GM19351 (cell line): Measurements from ENCODE around the gene KCNMA1.
"Not testable (repeated sequence)": the region's sequence is repeated elsewhere in the genome, so short reads cannot be mapped to it uniquely, and the experiment has no call there.

Source experiments
- ATAC-seq: cut with Tn5 transposase; IDR thresholded peaks from one replicate; pipeline ENCODE4 v1.9.1; 2021; ENCODE audit warnings: mild to moderate bottlenecking, moderate library complexity; ENCODE audit not compliant: unreplicated experiment

KCNMA1 gene

GRCh38 chr10:77539147-77539935 is 98.3 kb downstream of the KCNMA1 start:
- ATAC-seq: no peak

DNA sequence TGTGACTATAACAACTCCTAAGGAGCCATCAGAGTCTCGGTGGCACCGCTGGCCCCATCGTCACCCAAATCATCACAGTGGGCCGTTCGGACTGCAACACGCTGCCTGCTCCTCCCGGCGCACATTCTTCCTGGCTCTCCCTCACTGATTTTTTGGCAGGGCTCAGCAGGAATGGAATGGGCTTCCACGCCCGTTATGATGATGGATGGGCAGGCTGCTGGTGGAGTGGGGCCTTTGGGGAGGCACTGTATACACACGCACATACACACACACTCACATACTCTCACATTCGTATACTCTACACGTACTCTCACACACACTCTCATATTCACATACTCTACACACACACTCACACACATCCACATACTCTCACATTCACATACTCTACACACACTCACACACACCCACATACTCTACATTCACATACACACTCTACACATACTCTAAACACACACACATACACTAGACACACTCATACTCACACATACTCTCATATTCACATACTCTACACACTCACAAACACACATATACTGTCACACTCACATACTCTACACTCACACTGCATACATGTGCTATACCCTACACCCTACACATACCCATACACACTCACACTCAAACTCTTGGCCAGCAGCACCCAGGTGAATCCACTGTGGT is 99.8 kb downstream of the KCNMA1 start:
- no peak for ATAC-seq

GRCh38 chr10:77537071-77537470 is 100.5 kb downstream of the KCNMA1 start:
- ATAC-seq: no peak

GRCh38 chr10:77533887-77534278 is 103.7 kb downstream of the KCNMA1 start:
- ATAC-seq: no peak

GRCh38 chr10:77533146-77533886 is 104.3 kb downstream of the KCNMA1 start:
- ATAC-seq: no peak

DNA sequence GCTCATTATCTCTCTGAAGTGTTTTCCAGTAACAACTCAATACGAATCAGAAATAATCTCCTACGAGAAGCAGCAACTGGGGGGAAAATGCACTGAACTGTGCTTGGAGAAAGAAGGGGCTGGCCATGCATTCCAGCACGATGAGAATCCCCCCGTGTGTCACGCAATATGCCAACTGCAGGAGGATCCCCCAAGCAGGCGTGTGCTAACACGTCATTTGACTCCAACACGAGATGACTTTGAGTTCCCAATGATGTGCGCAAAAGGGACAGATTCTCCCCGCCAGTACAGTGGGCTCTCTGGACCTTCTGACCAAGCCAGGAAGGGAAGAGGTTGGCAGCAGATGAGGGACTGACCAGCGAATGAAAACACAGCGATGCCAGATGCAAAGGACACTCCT is 105.5 kb downstream of the KCNMA1 start:
- ATAC-seq: no peak

- no peak for ATAC-seq
Observed at GRCh38 chr10:77531441-77532001, 106.1 kb downstream of the KCNMA1 start.

DNA sequence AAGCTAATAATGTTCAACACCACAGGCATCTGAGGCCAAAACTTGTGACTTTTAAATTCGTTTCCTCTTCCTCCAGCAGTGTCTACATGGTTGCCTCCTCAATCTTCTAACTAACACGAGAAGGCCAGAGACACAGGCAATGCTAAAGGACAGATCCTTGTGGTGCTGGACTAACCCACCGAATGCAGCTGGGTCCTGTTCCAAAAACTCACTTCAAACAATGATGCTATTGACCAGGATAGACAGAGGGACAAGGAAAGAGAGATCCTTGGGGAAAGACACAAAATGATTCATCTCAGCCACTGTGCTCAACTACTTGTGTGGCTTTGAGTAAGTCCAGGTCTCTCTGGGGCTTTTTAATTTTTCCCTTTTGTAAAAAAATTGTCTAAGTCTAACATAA is 107.6 kb downstream of the KCNMA1 start:
- ATAC-seq: no peak

DNA sequence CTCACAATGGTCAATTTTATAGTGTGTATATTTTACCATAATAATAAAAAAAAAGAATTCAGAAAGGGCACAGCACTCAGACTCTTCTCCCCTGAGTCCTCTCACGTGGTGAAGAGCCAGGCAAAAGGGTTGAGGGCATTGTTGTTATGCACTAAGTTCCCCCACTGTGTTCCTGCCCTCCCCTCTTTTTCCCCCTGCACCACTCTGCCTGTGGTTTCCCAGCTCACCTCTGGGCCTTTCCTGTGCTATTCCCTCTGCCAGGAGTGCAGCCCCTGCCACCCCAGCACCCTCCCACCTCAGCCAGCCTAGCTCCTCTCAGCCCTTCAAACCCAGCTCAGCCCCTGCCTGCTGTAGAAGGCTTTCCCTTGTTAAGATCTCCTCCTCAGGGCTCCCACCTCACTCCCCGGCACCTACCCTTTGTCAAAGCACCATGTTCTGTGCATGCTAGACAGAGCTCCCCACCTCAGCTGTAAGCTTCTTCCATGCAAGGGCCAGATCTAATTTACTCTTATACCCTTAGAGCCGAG is 108.5 kb downstream of the KCNMA1 start:
- no peak for ATAC-seq

DNA sequence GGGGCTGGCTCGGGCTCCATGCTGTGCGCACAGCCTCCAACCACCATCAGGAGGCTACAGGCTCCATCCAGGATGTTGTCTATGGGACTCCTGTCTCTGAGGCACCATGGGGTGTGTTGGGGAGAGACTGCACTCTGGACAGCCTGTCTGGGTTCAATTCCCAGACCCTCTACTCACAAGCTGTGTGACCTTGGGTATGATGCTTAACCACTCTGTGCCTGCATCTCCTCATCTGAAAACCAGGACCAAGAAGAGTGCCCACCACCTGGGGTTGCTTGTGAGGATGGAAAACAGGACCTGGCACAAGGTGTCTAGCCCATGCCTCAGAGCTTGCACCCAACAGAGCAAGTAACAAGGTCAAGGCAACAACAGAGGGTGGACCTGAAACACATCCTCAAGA is 109.8 kb downstream of the KCNMA1 start:
- no peak for ATAC-seq

DNA sequence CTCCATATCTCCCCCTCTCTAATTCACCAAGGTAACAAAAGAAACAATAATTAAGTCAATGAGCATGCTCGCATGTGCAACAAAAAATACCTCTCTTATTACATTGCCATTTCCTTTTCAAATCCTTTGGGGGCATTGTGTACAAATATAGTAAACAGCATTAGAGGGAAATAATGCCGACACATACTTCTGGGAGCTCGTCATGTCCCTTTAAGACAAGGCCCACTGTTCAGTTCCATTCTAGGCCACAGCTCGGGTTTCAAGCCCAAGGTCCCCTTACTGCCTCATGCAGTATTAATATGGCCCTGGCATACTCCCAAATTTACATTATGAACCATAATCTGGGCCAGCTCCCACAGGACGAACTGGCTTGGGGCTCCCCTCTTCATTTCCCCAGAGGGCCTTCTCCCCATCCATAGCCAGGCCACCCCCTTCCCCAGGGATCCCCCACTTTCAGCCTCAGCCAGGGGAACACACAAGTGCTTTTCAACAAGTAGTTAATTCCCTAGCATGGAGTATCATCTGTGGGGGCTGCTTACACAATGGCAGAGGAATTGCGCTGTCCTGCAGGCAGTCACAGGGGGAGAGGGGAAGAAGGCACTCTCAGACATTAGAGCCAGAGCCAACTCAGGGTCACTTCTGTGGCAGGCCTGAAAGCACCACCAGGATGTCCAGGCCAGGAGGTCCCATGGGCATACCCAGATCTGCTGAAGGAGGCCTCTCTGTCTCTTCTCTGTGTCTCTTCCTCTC is 110.6 kb downstream of the KCNMA1 start:
- ATAC-seq: no peak

- ATAC-seq: no peak
Observed at GRCh38 chr10:77524281-77524711, 113.3 kb downstream of the KCNMA1 start.

GRCh38 chr10:77522268-77522809 is 115.3 kb downstream of the KCNMA1 start:
- no peak for ATAC-seq

DNA sequence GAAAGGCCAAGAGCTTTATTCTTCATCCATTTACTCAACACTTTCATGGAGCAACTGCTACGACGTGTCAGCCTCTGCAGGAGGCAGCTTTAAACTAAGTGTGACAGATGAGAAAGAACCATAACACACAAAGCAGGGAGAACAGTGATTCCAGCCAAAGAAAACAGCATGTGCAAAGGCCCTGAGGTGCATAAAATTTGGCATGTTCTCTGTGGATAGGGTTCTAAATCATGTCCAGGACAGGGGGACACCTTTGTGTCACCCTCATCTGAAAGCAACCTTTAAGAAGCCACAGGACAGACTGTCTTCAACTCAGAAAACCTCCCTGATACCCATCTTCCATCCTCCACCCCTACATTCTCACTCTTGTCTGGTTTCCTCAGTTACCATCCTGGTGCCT is 116.6 kb downstream of the KCNMA1 start:
- no peak for ATAC-seq

- ATAC-seq: no peak
Observed at GRCh38 chr10:77520290-77520689, 117.3 kb downstream of the KCNMA1 start.

DNA sequence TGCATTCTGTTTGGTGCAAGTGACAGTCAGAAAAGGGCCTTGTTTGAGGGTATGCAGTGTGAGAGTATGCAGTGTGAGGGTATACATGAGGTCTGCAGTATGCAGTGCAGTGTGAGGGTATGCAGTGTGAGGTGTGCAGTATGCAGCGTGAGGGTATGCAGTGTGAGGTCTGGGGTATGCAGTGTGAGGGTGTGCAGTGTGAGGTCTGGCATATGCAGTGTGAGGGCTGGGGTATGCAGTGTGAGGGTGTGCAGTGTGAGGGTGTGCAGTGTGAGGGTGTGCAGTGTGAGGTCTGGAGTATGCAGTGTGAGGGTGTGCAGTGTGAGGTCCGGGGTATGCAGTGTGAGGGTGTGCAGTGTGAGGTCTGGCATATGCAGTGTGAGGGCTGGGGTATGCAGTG is 117.8 kb downstream of the KCNMA1 start:
- not testable (repeated sequence) for ATAC-seq

- ATAC-seq: no peak
Observed at GRCh38 chr10:77518910-77519274, 118.7 kb downstream of the KCNMA1 start.

DNA sequence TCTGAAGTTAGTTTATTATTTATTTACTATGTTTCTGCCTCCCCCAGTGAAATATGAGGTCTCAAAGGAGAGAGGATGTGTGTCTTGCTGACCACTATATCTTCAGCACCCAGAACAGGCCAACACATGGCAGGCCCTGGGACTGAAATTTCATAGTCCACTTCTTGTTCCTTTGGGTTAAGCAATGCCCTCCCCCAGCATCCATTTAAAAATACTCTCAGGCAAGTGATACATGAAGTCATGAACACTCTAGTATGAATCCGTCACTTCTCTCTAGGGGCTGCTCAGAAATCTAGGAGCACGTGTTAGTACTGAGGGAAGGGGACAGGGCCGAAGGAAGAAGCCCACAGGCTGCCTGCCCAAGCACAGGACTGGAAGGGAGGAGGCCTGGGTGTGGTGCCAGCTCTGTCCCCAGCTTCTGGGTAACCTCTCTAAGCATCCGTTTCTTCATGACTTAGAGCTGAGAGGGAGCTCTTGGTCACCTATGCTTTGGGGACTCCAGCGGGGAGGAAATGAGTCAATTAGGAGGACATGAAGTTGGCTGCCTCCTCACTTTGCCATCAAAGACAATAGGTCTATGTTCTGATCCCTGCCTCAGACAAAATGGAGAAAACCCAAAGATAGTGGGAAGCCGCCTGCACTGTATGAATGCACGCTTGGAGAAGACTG is 119.2 kb downstream of the KCNMA1 start:
- ATAC-seq: no peak

DNA sequence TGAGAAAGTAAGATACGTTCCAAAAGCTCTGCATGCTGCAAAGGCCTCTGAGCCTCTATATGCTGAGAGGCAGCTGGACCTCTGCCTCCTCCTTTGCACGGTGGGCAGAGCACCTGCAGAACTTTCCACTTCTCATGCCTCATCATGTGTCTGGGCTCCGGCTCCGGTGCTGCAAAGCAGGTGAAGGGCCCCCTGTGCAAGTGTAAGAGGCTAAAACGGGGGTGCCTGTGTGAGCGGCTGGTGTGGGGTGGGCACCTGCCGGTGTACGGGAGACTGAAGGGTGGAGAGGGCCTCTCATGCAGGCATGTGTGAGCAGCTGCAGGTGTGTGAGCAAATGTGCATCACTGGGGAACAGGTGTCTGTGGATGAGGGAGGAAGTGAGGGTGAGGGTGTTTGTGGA is 121.0 kb downstream of the KCNMA1 start:
- ATAC-seq: no peak

DNA sequence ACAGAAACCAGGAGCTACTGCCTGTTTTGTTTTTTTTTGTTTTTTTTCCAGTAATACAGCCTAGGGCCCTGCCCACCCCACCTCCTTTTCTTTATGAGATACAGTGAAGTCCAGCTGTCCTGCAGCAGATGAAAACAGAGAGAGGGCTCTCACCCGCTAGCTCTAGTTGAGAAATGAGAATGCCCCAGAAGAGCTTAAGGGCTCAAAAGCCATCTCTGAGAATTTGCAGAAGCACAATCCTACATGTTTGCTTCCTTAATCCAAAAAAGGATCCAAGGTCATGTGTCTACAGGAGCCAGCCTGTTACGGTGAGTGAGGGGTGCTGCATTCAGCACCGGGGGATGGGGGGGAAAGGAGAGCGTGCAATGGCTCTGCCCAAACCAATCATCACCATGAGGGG is 122.7 kb downstream of the KCNMA1 start:
- ATAC-seq: no peak
